ENCODE data around the gene CGB1. TPM values are rescaled to one million over a fixed set of nuclear protein-coding genes. Genes with fewer than 3 reads are reported as not detected.

Gene CGB1
- total and polyA plus RNA-seq, 9 of the 15 experiments (the other 6 are each of a cell fraction or from before 2014, with no cell fraction given), result not detected

DNA sequence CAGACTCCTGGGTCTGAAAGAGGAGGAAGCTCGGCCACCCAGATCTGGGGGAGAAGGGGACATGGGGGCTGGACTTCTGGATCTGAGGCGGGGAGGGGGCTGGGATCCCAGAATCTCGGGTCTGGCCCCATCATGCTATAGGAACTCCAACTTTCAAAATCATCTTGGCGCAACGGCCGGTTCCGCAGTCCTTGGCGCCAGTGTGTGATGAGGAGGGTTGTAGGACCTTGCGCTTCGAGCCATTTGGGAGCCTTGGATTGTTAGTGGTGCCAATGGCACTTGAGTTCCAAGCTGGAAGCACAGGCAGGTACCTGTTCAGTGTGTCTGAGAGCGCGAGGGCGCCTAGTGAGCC is 42.7 kb downstream of the CGB1 start:
- POLR2A ChIA-PET, result interaction anchor here (0.7 to 3.0 kb wide), 13 partner anchors 9 to 364 kb away, joined by 3 to 42 read pairs (median 4); partner anchors contain the start of gene FTL
- no peak for FAIRE-seq
- intact Hi-C loops (cut with micrococcal nuclease) (loop anchor here (10.0 kb wide), 2 partner anchors 161 to 231 kb away; partner anchors contain the start of genes HRC and TRPM4), in situ Hi-C loops (cut with MboI) (no loop called here)
- 0 out of 2 replicates have a peak, but pooled peaks cover 2% of the 10 kb centered on the region for H4K20me1 ChIP-seq (replicated peaks; ENCODE audit: control insufficient read depth, insufficient read depth, low read length)
- H3K27ac ChIP-seq (ENCODE audit: extremely low read depth, low read depth, low read length), result peak overlapping the region; percentile 91
- H3K27me3 ChIP-seq (ENCODE audit: control insufficient read depth in 2 of 2, insufficient read depth in 2 of 2, low read length in 2 of 2), result no peaks in the 10 kb centered on the region
- H3K4me1 ChIP-seq (replicated peaks in 1 of 2; ENCODE audit: control insufficient read depth in 2 of 2, insufficient read depth in 2 of 2, low read length in 2 of 2), result peaks cover 5 to 30% of the 10 kb centered on the region in 2 experiments; a peak in 4 of 5 replicates
- peak overlapping the region; percentile 87 for H3K4me3 ChIP-seq
- H3K9ac ChIP-seq (ENCODE audit: insufficient read depth in 1 of 2, low read depth in 2 of 2, low read length in 2 of 2), result peak overlapping the region; percentile 94 to 95
- no peak for DNase-seq (ENCODE audit: extremely low read depth in 1 of 4, low spot score in 3 of 4)
- peak overlapping the region; percentile 61; the same call in 1 of the 2 replicates for H2AFZ ChIP-seq (ENCODE audit: low read depth, low read length)
- peaks cover 42% of the 10 kb centered on the region; the same call in 2 of the 3 replicates for H3K36me3 ChIP-seq (ENCODE audit: control insufficient read depth, insufficient read depth, low read length)
- H3K9me3 ChIP-seq (replicated peaks; ENCODE audit: control insufficient read depth, insufficient read depth, low read depth, low read length), result no peaks in the 10 kb centered on the region
- BruUV-seq (replicated peaks), result TSS peak; percentile 79
- H3K9me1 ChIP-seq (ENCODE audit: control insufficient read depth, insufficient read depth, low read length), result no peaks in the 10 kb centered on the region
- 0% methylated on average over 13 of the region's 13 CpGs for WGBS (ENCODE audit: insufficient coverage, low coverage, missing lambda C conversion rate)
- peaks cover 80% of the 10 kb centered on the region for H3K79me2 ChIP-seq (ENCODE audit: control insufficient read depth, insufficient read depth, low read length)
- peak overlapping the region; percentile 99 for H3K4me2 ChIP-seq (ENCODE audit: insufficient read depth, low read length)
- no peak for ATAC-seq
- CTCF ChIA-PET (ENCODE audit: low intra/inter-chr PET ratio), result no interaction called here
- no peak for TF ChIP-seq ZKSCAN3 (CRISPR knock-in tag; IDR thresholded peaks at IDR 0.05)
- TF ChIP-seq GABPB1 (CRISPR knock-in tag; IDR thresholded peaks at IDR 0.05), result peak; percentile 4; the same call in 1 of the 2 replicates
- TF ChIP-seq ZC3H4 (CRISPR knock-in tag; IDR thresholded peaks at IDR 0.05; ENCODE audit: borderline replicate concordance), result peak; percentile 69; the same call in 1 of the 2 replicates
- TF ChIP-seq NR4A1 (CRISPR knock-in tag; IDR thresholded peaks at IDR 0.05), result 0 out of 2 replicates have a peak, but pooled peaks have one; percentile 39
- TF ChIP-seq NR4A1 (tag; IDR thresholded peaks at IDR 0.05), result no peak
- no peak for TF ChIP-seq ARID1B (IDR thresholded peaks at IDR 0.05)
- TF ChIP-seq EP400 (IDR thresholded peaks at IDR 0.05), result no peak; the same call in none of the 2 replicates
- TF ChIP-seq TOE1 (IDR thresholded peaks at IDR 0.05; ENCODE audit: borderline replicate concordance), result 0 out of 2 replicates have a peak, but pooled peaks have one; percentile 1
- TF ChIP-seq TOE1 (CRISPR knock-in tag; IDR thresholded peaks at IDR 0.05; ENCODE audit: borderline replicate concordance, low read depth), result no peak
- peak; percentile 77 for TF ChIP-seq GABPA (tag; conservative IDR thresholded peaks at IDR 0.05; ENCODE audit: low read depth)
- TF ChIP-seq ZNF511 (CRISPR knock-in tag; IDR thresholded peaks at IDR 0.05), result 0 out of 2 replicates have a peak, but pooled peaks have one; percentile 48
- peak in 1 of 2 experiments; percentile 22; a peak in 1 of 4 replicates for TF ChIP-seq SIN3A (IDR thresholded peaks at IDR 0.05; ENCODE audit: borderline replicate concordance in 2 of 2, control insufficient read depth in 1 of 2, low read depth in 2 of 2, low read length in 2 of 2)
- 0 out of 2 replicates have a peak, but pooled peaks have one; percentile 31 for TF ChIP-seq ZBTB7A (IDR thresholded peaks at IDR 0.05; ENCODE audit: borderline replicate concordance, control insufficient read depth, low read depth, low read length)
- TF ChIP-seq SIN3B (IDR thresholded peaks at IDR 0.05; ENCODE audit: low read depth), result no peak
- no peak for TF ChIP-seq MCM2 (IDR thresholded peaks at IDR 0.05; ENCODE audit: low read depth)
- TF ChIP-seq NFRKB (IDR thresholded peaks at IDR 0.05; ENCODE audit: low read depth), result peak; percentile 16; the same call in 1 of the 2 replicates
- TF ChIP-seq, protein P1, sequence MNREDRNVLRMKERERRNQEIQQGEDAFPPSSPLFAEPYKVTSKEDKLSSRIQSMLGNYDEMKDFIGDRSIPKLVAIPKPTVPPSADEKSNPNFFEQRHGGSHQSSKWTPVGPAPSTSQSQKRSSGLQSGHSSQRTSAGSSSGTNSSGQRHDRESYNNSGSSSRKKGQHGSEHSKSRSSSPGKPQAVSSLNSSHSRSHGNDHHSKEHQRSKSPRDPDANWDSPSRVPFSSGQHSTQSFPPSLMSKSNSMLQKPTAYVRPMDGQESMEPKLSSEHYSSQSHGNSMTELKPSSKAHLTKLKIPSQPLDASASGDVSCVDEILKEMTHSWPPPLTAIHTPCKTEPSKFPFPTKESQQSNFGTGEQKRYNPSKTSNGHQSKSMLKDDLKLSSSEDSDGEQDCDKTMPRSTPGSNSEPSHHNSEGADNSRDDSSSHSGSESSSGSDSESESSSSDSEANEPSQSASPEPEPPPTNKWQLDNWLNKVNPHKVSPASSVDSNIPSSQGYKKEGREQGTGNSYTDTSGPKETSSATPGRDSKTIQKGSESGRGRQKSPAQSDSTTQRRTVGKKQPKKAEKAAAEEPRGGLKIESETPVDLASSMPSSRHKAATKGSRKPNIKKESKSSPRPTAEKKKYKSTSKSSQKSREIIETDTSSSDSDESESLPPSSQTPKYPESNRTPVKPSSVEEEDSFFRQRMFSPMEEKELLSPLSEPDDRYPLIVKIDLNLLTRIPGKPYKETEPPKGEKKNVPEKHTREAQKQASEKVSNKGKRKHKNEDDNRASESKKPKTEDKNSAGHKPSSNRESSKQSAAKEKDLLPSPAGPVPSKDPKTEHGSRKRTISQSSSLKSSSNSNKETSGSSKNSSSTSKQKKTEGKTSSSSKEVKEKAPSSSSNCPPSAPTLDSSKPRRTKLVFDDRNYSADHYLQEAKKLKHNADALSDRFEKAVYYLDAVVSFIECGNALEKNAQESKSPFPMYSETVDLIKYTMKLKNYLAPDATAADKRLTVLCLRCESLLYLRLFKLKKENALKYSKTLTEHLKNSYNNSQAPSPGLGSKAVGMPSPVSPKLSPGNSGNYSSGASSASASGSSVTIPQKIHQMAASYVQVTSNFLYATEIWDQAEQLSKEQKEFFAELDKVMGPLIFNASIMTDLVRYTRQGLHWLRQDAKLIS (CRISPR knock-in tag; IDR thresholded peaks at IDR 0.05), result peak; percentile 55; the same call in 1 of the 2 replicates
- no peak for TF ChIP-seq ZNF217 (CRISPR knock-in tag; IDR thresholded peaks at IDR 0.05)
- TF ChIP-seq ZBTB1 (CRISPR knock-in tag; IDR thresholded peaks at IDR 0.05; ENCODE audit: borderline replicate concordance, low read depth), result 0 out of 2 replicates have a peak, but pooled peaks have one; percentile 9

All from K562 (cell line).